HFF-Myc (cell line): ENCODE results near the gene NT5DC4.

Experiments used
- DNase-seq: peaks from one replicate; pipeline ENCODE4 v3.0.0-alpha.2; 2011; ENCODE audit warnings: low read depth; ENCODE audit errors: extremely low read depth
- H3K4me3 ChIP-seq: replicated peaks from 2 replicates; pipeline ENCODE4 v1.5.1; 2011; ENCODE audit warnings: low read depth, mild to moderate bottlenecking, control low read depth, low read length
- TF ChIP-seq, protein P1 (sequence below): IDR thresholded peaks from 2 replicates; pipeline ENCODE4 v1.5.1; 2012; ENCODE audit warnings: mild to moderate bottlenecking, low read depth, low read length, control low read depth; ENCODE audit errors: missing control alignments

NT5DC4 gene

DNA sequence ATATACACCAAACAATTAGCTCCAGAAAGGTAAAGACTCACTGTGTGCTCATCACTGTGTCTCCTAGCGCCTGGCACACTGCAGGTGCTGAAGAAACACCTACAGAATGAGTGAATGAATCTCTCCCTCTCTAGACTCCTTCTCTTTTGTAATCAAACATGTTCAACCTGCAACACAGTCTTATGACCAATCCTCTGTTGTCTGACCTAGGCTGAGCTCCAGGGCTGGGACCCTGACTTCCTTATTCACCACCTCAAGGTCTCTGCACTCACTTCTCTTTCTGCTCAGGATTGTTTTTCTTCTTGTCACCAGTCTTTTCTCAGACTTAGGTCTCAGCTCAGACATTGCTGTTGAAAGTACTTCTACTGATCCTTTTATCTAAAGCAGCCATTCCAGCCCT, 33.7 kb downstream of the NT5DC4 start:
- DNase-seq, result no peak
- TF ChIP-seq, protein P1, sequence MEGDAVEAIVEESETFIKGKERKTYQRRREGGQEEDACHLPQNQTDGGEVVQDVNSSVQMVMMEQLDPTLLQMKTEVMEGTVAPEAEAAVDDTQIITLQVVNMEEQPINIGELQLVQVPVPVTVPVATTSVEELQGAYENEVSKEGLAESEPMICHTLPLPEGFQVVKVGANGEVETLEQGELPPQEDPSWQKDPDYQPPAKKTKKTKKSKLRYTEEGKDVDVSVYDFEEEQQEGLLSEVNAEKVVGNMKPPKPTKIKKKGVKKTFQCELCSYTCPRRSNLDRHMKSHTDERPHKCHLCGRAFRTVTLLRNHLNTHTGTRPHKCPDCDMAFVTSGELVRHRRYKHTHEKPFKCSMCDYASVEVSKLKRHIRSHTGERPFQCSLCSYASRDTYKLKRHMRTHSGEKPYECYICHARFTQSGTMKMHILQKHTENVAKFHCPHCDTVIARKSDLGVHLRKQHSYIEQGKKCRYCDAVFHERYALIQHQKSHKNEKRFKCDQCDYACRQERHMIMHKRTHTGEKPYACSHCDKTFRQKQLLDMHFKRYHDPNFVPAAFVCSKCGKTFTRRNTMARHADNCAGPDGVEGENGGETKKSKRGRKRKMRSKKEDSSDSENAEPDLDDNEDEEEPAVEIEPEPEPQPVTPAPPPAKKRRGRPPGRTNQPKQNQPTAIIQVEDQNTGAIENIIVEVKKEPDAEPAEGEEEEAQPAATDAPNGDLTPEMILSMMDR, result no peak
- H3K4me3 ChIP-seq, result no peak overlapping the region

GRCh38 chr2:112755444-112755843, 34.6 kb downstream of the NT5DC4 start:
- TF ChIP-seq, protein P1, result no peak
- DNase-seq, result no peak
- H3K4me3 ChIP-seq, result no peak overlapping the region

DNA sequence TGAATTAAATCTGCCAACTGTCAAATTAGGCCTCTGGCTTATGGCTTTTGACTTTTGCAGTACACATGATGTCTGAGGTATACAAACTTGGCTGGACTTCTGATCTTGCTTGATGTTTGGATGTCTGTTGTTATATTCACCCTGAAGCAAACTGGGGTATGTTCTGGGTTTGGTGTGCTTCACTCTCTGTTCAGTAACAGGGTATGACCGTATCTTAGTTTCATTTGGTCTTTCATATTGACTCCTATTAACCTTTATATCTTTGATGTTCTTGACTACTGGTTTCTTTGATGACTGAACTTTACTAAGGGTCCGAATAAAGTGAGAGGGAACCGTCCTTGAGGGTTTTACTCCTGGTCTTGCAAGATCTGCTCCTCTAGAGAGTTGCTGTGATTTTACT, 35.4 kb downstream of the NT5DC4 start:
- TF ChIP-seq, protein P1, result no peak
- H3K4me3 ChIP-seq, result no peak overlapping the region
- no peak for DNase-seq

- DNase-seq, result no peak
- H3K4me3 ChIP-seq, result no peak overlapping the region
- TF ChIP-seq, protein P1, result no peak
Observed at GRCh38 chr2:112757265-112757664, 36.4 kb downstream of the NT5DC4 start.

GRCh38 chr2:112758711-112759110, 37.9 kb downstream of the NT5DC4 start:
- DNase-seq, result no peak
- H3K4me3 ChIP-seq, result no peak overlapping the region
- TF ChIP-seq, protein P1, result no peak

GRCh38 chr2:112760149-112760548, 39.3 kb downstream of the NT5DC4 start:
- TF ChIP-seq, protein P1, result no peak
- no peak overlapping the region for H3K4me3 ChIP-seq
- DNase-seq, result no peak

DNA sequence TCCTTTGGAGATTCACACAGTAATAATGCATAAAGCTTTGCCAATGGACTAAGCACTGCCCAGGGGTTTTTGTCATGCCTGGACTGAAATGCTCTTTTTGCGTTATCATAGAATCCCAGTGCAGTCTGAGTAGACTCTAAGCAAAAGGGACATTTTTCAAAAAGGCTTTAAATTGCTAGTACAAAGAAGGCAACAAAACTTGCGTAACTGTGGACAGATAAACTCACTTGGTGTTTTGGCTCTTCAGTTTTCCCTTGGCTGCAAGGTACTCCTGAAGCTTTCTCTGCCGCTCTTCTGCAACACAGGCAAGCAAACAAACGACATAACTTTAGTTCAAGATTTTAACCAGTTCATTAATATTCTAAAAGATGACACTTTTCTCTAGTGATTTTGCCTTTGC, 41.5 kb downstream of the NT5DC4 start:
- TF ChIP-seq, protein P1, result no peak
- no peak overlapping the region; the same call in 1 of the 2 replicates for H3K4me3 ChIP-seq
- DNase-seq, result no peak
